Measurements from ENCODE around the gene GPBAR1. TPM values are rescaled to one million over a fixed set of nuclear protein-coding genes. Genes with fewer than 3 reads are reported as not detected.

The GPBAR1 gene
- total and polyA plus RNA-seq, 2 experiments from 2014 or later: 0.44 TPM; not detected in 1

DNA sequence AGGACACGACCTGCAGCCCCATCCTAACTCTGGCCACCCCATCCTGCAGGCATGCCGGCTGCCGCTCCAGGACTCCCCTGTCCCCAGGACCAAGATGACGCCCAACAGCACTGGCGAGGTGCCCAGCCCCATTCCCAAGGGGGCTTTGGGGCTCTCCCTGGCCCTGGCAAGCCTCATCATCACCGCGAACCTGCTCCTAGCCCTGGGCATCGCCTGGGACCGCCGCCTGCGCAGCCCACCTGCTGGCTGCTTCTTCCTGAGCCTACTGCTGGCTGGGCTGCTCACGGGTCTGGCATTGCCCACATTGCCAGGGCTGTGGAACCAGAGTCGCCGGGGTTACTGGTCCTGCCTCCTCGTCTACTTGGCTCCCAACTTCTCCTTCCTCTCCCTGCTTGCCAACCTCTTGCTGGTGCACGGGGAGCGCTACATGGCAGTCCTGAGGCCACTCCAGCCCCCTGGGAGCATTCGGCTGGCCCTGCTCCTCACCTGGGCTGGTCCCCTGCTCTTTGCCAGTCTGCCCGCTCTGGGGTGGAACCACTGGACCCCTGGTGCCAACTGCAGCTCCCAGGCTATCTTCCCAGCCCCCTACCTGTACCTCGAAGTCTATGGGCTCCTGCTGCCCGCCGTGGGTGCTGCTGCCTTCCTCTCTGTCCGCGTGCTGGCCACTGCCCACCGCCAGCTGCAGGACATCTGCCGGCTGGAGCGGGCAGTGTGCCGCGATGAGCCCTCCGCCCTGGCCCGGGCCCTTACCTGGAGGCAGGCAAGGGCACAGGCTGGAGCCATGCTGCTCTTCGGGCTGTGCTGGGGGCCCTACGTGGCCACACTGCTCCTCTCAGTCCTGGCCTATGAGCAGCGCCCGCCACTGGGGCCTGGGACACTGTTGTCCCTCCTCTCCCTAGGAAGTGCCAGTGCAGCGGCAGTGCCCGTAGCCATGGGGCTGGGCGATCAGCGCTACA, 2.1 kb downstream of the GPBAR1 start:
- no peaks in the 10 kb centered on the region for H3K9me2 ChIP-seq (ENCODE audit: insufficient read depth)
- H3K27me3 ChIP-seq (ENCODE audit: insufficient read depth): no peaks in the 10 kb centered on the region
- H3K4me1 ChIP-seq (ENCODE audit: insufficient read depth): peaks cover 29% of the 10 kb centered on the region
- H3K27ac ChIP-seq (ENCODE audit: low read depth): no peak overlapping the region
- Mint-ChIP-seq H3K9me3 (no peaks in the 10 kb centered on the region), H3K27ac (no peak overlapping the region), H3K4me1 (peaks cover 28% of the 10 kb centered on the region), H3K27me3 (ENCODE audit: insufficient read depth, low read depth, poor library complexity) (peaks cover 13% of the 10 kb centered on the region), H3K36me3 (ENCODE audit: low read depth) (peaks cover 39% of the 10 kb centered on the region), H3K4me3 (no peak overlapping the region)
- no peak for DNase-seq (ENCODE audit: low spot score)
- H2AFZ ChIP-seq: no peak overlapping the region
- no peak overlapping the region for H3K4me3 ChIP-seq
- H3F3A ChIP-seq (replicated peaks; ENCODE audit: low read depth): peaks cover 7% of the 10 kb centered on the region; the same call in 1 of the 2 replicates
- ATAC-seq: no peak
- H4K20me1 ChIP-seq (replicated peaks; ENCODE audit: insufficient read depth): no peaks in the 10 kb centered on the region
- TF ChIP-seq ZNF114 (CRISPR knock-in tag; IDR thresholded peaks at IDR 0.05): no peak
- TF ChIP-seq, protein P1, sequence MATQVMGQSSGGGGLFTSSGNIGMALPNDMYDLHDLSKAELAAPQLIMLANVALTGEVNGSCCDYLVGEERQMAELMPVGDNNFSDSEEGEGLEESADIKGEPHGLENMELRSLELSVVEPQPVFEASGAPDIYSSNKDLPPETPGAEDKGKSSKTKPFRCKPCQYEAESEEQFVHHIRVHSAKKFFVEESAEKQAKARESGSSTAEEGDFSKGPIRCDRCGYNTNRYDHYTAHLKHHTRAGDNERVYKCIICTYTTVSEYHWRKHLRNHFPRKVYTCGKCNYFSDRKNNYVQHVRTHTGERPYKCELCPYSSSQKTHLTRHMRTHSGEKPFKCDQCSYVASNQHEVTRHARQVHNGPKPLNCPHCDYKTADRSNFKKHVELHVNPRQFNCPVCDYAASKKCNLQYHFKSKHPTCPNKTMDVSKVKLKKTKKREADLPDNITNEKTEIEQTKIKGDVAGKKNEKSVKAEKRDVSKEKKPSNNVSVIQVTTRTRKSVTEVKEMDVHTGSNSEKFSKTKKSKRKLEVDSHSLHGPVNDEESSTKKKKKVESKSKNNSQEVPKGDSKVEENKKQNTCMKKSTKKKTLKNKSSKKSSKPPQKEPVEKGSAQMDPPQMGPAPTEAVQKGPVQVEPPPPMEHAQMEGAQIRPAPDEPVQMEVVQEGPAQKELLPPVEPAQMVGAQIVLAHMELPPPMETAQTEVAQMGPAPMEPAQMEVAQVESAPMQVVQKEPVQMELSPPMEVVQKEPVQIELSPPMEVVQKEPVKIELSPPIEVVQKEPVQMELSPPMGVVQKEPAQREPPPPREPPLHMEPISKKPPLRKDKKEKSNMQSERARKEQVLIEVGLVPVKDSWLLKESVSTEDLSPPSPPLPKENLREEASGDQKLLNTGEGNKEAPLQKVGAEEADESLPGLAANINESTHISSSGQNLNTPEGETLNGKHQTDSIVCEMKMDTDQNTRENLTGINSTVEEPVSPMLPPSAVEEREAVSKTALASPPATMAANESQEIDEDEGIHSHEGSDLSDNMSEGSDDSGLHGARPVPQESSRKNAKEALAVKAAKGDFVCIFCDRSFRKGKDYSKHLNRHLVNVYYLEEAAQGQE (IDR thresholded peaks at IDR 0.05; ENCODE audit: unreplicated experiment): no peak
- TF ChIP-seq, protein P2, sequence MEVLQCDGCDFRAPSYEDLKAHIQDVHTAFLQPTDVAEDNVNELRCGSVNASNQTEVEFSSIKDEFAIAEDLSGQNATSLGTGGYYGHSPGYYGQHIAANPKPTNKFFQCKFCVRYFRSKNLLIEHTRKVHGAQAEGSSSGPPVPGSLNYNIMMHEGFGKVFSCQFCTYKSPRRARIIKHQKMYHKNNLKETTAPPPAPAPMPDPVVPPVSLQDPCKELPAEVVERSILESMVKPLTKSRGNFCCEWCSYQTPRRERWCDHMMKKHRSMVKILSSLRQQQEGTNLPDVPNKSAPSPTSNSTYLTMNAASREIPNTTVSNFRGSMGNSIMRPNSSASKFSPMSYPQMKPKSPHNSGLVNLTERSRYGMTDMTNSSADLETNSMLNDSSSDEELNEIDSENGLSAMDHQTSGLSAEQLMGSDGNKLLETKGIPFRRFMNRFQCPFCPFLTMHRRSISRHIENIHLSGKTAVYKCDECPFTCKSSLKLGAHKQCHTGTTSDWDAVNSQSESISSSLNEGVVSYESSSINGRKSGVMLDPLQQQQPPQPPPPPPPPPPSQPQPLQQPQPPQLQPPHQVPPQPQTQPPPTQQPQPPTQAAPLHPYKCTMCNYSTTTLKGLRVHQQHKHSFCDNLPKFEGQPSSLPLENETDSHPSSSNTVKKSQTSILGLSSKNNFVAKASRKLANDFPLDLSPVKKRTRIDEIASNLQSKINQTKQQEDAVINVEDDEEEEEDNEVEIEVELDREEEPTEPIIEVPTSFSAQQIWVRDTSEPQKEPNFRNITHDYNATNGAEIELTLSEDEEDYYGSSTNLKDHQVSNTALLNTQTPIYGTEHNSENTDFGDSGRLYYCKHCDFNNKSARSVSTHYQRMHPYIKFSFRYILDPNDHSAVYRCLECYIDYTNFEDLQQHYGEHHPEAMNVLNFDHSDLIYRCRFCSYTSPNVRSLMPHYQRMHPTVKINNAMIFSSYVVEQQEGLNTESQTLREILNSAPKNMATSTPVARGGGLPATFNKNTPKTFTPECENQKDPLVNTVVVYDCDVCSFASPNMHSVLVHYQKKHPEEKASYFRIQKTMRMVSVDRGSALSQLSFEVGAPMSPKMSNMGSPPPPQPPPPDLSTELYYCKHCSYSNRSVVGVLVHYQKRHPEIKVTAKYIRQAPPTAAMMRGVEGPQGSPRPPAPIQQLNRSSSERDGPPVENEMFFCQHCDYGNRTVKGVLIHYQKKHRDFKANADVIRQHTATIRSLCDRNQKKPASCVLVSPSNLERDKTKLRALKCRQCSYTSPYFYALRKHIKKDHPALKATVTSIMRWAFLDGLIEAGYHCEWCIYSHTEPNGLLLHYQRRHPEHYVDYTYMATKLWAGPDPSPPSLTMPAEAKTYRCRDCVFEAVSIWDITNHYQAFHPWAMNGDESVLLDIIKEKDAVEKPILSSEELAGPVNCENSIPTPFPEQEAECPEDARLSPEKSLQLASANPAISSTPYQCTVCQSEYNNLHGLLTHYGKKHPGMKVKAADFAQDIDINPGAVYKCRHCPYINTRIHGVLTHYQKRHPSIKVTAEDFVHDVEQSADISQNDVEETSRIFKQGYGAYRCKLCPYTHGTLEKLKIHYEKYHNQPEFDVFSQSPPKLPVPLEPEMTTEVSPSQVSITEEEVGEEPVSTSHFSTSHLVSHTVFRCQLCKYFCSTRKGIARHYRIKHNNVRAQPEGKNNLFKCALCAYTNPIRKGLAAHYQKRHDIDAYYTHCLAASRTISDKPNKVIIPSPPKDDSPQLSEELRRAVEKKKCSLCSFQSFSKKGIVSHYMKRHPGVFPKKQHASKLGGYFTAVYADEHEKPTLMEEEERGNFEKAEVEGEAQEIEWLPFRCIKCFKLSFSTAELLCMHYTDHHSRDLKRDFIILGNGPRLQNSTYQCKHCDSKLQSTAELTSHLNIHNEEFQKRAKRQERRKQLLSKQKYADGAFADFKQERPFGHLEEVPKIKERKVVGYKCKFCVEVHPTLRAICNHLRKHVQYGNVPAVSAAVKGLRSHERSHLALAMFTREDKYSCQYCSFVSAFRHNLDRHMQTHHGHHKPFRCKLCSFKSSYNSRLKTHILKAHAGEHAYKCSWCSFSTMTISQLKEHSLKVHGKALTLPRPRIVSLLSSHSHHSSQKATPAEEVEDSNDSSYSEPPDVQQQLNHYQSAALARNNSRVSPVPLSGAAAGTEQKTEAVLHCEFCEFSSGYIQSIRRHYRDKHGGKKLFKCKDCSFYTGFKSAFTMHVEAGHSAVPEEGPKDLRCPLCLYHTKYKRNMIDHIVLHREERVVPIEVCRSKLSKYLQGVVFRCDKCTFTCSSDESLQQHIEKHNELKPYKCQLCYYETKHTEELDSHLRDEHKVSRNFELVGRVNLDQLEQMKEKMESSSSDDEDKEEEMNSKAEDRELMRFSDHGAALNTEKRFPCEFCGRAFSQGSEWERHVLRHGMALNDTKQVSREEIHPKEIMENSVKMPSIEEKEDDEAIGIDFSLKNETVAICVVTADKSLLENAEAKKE (CRISPR knock-in tag; IDR thresholded peaks at IDR 0.05): no peak
- no peak for TF ChIP-seq POLR2AphosphoS5 (IDR thresholded peaks at IDR 0.05; ENCODE audit: low read depth)
- TF ChIP-seq, protein P3, sequence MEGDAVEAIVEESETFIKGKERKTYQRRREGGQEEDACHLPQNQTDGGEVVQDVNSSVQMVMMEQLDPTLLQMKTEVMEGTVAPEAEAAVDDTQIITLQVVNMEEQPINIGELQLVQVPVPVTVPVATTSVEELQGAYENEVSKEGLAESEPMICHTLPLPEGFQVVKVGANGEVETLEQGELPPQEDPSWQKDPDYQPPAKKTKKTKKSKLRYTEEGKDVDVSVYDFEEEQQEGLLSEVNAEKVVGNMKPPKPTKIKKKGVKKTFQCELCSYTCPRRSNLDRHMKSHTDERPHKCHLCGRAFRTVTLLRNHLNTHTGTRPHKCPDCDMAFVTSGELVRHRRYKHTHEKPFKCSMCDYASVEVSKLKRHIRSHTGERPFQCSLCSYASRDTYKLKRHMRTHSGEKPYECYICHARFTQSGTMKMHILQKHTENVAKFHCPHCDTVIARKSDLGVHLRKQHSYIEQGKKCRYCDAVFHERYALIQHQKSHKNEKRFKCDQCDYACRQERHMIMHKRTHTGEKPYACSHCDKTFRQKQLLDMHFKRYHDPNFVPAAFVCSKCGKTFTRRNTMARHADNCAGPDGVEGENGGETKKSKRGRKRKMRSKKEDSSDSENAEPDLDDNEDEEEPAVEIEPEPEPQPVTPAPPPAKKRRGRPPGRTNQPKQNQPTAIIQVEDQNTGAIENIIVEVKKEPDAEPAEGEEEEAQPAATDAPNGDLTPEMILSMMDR (conservative IDR thresholded peaks at IDR 0.05; ENCODE audit: low read depth in 2 of 2): no peak
- TF ChIP-seq STAT1 (IDR thresholded peaks at IDR 0.05; ENCODE audit: unreplicated experiment): no peak
- no peak for TF ChIP-seq ZNF331 (CRISPR knock-in tag; IDR thresholded peaks at IDR 0.05; ENCODE audit: low read depth)
- TF ChIP-seq JUNB (IDR thresholded peaks at IDR 0.05; ENCODE audit: unreplicated experiment): no peak
- TF ChIP-seq EZH2phosphoT487 (IDR thresholded peaks at IDR 0.05; ENCODE audit: unreplicated experiment): no peak
- TF ChIP-seq CREB1 (CRISPR knock-in tag; IDR thresholded peaks at IDR 0.05; ENCODE audit: low read depth): no peak
- no peak for TF ChIP-seq EZH2 (IDR thresholded peaks at IDR 0.05; ENCODE audit: low read depth, unreplicated experiment)
- TF ChIP-seq NANOG (IDR thresholded peaks at IDR 0.05; ENCODE audit: borderline replicate concordance): no peak
- TF ChIP-seq, protein P4, sequence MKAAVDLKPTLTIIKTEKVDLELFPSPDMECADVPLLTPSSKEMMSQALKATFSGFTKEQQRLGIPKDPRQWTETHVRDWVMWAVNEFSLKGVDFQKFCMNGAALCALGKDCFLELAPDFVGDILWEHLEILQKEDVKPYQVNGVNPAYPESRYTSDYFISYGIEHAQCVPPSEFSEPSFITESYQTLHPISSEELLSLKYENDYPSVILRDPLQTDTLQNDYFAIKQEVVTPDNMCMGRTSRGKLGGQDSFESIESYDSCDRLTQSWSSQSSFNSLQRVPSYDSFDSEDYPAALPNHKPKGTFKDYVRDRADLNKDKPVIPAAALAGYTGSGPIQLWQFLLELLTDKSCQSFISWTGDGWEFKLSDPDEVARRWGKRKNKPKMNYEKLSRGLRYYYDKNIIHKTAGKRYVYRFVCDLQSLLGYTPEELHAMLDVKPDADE (IDR thresholded peaks at IDR 0.05): no peak
- H3K79me2 ChIP-seq (replicated peaks; ENCODE audit: insufficient read depth): no peaks in the 10 kb centered on the region
- no peak overlapping the region for H3K4me2 ChIP-seq
- H3K36me3 ChIP-seq (ENCODE audit: insufficient read depth): no peaks in the 10 kb centered on the region
